Brain microvascular endothelial cell (primary cell): ENCODE data around the gene CPN2.
A peak's percentile ranks its signal among the peaks of the same experiment; 100 is the strongest.

Experiments used
- DNase-seq: peaks from one replicate; pipeline ENCODE4 v3.0.0-alpha.2; 2020
- H3K27ac ChIP-seq: fragments of 250-450 bp; sonication (Bioruptor Pico); 2 replicates; pipeline ENCODE4 v1.5.1; 2020; ENCODE audit warnings: mild to moderate bottlenecking, moderate library complexity
- H3K27me3 ChIP-seq: fragments of 250-450 bp; sonication (Bioruptor Pico); replicated peaks from 2 replicates; pipeline ENCODE4 v1.5.1; 2020; ENCODE audit warnings: mild to moderate bottlenecking
- H3K36me3 ChIP-seq: fragments of 250-450 bp; sonication (Bioruptor Pico); replicated peaks from 2 replicates; pipeline ENCODE4 v1.5.1; 2020; ENCODE audit warnings: mild to moderate bottlenecking
- H3K4me3 ChIP-seq: 2 replicates; pipeline ENCODE4 v1.5.1; 2011; ENCODE audit warnings: low read depth, mild to moderate bottlenecking, control low read depth, low read length, moderate library complexity
- CTCF ChIP-seq: IDR thresholded peaks from 2 replicates; pipeline ENCODE4 v1.5.1; 2011; ENCODE audit warnings: low read depth, mild to moderate bottlenecking, moderate library complexity, low read length, control low read depth, inconsistent platforms; ENCODE audit errors: missing control alignments
- in situ Hi-C: cut with HindIII; loops from 2 replicates; pipeline ENCODE4 v1.10.0; 2017; ENCODE audit warnings: low sequenced_read_pairs, low pct_ligation_motif_present

The CPN2 gene

GRCh38 chr3:194365978-194366490 is 14.9 kb upstream of the CPN2 start:
- H3K27me3 ChIP-seq = peaks cover 29% of the 10 kb centered on the region
- H3K36me3 ChIP-seq = no peaks in the 10 kb centered on the region
- H3K4me3 ChIP-seq = no peak overlapping the region
- no peak overlapping the region for H3K27ac ChIP-seq
- TF ChIP-seq CTCF = no peak
- in situ Hi-C loops = no loop called here
- no peak for DNase-seq

DNA sequence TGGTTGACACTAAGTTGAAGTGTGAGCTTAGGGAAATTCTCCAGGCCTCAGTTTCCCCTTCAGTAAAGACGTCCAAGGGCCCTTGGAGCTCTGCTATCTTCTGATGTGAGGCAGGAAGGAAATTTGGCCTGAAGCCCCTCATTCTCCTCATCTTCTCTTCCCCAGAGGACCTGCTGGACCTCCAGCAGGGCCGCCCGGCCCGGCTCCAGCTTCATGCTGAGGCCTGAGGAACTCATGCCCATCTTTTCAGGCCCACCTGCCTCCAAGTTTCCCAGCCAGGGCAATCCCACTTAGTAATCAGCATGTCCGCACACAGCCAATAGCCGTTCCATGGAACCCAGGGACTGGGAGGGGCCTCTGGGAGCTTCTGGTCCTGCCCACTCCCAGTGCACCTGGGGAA is 14.4 kb upstream of the CPN2 start:
- in situ Hi-C loops = no loop called here
- no peak for DNase-seq
- Histone ChIP-seq H3K4me3 (no peak overlapping the region), H3K27me3 (peaks cover 29% of the 10 kb centered on the region), H3K27ac (no peak overlapping the region), H3K36me3 (no peaks in the 10 kb centered on the region)
- TF ChIP-seq CTCF = no peak

DNA sequence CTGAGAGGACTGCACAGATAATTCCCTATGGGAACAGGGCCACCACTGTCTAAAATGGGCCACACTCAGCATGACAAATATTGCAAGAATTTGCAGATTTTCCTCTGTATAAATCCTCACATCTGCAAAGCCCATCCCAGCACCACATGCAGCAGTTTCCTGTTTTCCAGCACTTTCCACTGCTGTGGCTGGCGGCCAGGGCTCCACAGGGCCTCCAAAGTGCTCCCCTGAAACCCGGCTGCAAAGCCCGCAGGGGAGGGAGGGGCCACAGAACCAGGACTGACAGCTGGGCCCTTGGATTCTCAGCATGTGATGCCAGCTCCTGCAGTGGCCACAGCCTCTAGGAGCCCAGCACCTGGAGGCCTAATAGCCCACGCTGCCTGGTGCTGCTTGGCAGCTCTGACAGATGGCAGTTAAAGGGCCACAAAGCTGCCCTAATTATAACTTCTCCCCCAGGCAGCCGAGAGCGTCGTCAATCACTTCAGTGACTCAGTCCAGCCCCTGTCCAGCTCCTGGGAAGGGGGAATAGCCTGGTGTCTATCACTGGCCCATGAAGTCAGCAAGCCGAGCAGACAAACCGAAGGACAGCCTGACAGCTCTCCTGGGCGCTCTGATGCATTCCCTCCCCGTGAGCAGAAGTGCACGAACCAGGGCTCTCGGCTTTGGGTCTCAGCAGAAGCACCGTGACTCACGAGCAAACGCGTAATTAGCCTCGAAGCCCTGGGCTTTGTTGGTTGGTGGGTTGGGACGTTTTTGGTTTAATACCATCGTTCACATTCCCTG is 13.7 kb upstream of the CPN2 start:
- no peaks in the 10 kb centered on the region for H3K36me3 ChIP-seq
- no peak for TF ChIP-seq CTCF
- DNase-seq = peak; percentile 4
- H3K27me3 ChIP-seq = peaks cover 24% of the 10 kb centered on the region
- no peak overlapping the region for H3K4me3 ChIP-seq
- in situ Hi-C loops = no loop called here
- no peak overlapping the region for H3K27ac ChIP-seq

GRCh38 chr3:194364314-194364651 is 13.2 kb upstream of the CPN2 start:
- H3K4me3 ChIP-seq = no peak overlapping the region
- TF ChIP-seq CTCF = no peak
- H3K27me3 ChIP-seq = peaks cover 18% of the 10 kb centered on the region
- no peak overlapping the region for H3K27ac ChIP-seq
- DNase-seq = no peak
- in situ Hi-C loops = no loop called here
- H3K36me3 ChIP-seq = no peaks in the 10 kb centered on the region

GRCh38 chr3:194360568-194360967 is 9.4 kb upstream of the CPN2 start:
- Histone ChIP-seq H3K36me3 (no peaks in the 10 kb centered on the region), H3K27me3 (peaks cover 7% of the 10 kb centered on the region), H3K4me3 (no peak overlapping the region), H3K27ac (no peak overlapping the region)
- no peak for DNase-seq
- TF ChIP-seq CTCF = no peak
- in situ Hi-C loops = no loop called here

- Histone ChIP-seq H3K27me3 (peaks cover 7% of the 10 kb centered on the region), H3K4me3 (no peak overlapping the region), H3K27ac (no peak overlapping the region), H3K36me3 (no peaks in the 10 kb centered on the region)
- no peak for TF ChIP-seq CTCF
- in situ Hi-C loops = no loop called here
- no peak for DNase-seq
Measured at GRCh38 chr3:194357681-194358080, 6.6 kb upstream of the CPN2 start.
